ENCODE measurements around the gene RAC2.
"Not testable (repeated sequence)": the region's sequence is repeated elsewhere in the genome, so short reads cannot be mapped to it uniquely, and the experiment has no call there.

RAC2 gene

GRCh38 chr22:37206841-37207821 lies 36.9 kb downstream of the RAC2 start:
- no peak for DNase-seq (ENCODE audit: low read depth in 3 of 3, low spot score in 1 of 3)

- DNase-seq (ENCODE audit: low read depth in 3 of 3, low spot score in 1 of 3), result no peak
Measured at GRCh38 chr22:37206118-37206840, 37.8 kb downstream of the RAC2 start.

GRCh38 chr22:37205046-37205445 lies 39.0 kb downstream of the RAC2 start:
- DNase-seq (ENCODE audit: low read depth in 3 of 3, low spot score in 1 of 3), result no peak

GRCh38 chr22:37204045-37204655 lies 39.9 kb downstream of the RAC2 start:
- no peak for DNase-seq (ENCODE audit: low read depth in 3 of 3, low spot score in 1 of 3)

GRCh38 chr22:37203354-37204044 lies 40.6 kb downstream of the RAC2 start:
- no peak for DNase-seq (ENCODE audit: low read depth in 3 of 3, low spot score in 1 of 3)

- DNase-seq (ENCODE audit: low read depth in 3 of 3, low spot score in 1 of 3), result no peak
Measured at GRCh38 chr22:37202716-37203115, 41.4 kb downstream of the RAC2 start.

GRCh38 chr22:37202001-37202555 lies 42.0 kb downstream of the RAC2 start:
- no peak for DNase-seq (ENCODE audit: low read depth in 3 of 3, low spot score in 1 of 3)

GRCh38 chr22:37201443-37201820 lies 42.6 kb downstream of the RAC2 start:
- DNase-seq (ENCODE audit: low read depth in 3 of 3, low spot score in 1 of 3), result not testable (repeated sequence)

- no peak for DNase-seq (ENCODE audit: low read depth in 3 of 3, low spot score in 1 of 3)
Measured at GRCh38 chr22:37199760-37200108, 44.3 kb downstream of the RAC2 start.

- DNase-seq (ENCODE audit: low read depth in 3 of 3, low spot score in 1 of 3), result peak; percentile 97 to 100 (median 99)
Measured at GRCh38 chr22:37199103-37199759, 44.8 kb downstream of the RAC2 start.

- peak; percentile 71 to 97 (median 79) for DNase-seq (ENCODE audit: low read depth in 3 of 3, low spot score in 1 of 3)
Measured at GRCh38 chr22:37198258-37199102, 45.6 kb downstream of the RAC2 start.

- DNase-seq (ENCODE audit: low read depth in 3 of 3, low spot score in 1 of 3), result no peak
Measured at GRCh38 chr22:37197451-37198257, 46.4 kb downstream of the RAC2 start.

- DNase-seq (ENCODE audit: low read depth in 3 of 3, low spot score in 1 of 3), result no peak
Measured at GRCh38 chr22:37196539-37197450, 47.3 kb downstream of the RAC2 start.

- DNase-seq (ENCODE audit: low read depth in 3 of 3, low spot score in 1 of 3), result no peak
Measured at GRCh38 chr22:37195921-37196320, 48.1 kb downstream of the RAC2 start.

- no peak for DNase-seq (ENCODE audit: low read depth in 3 of 3, low spot score in 1 of 3)
Measured at GRCh38 chr22:37194750-37195149, 49.3 kb downstream of the RAC2 start.

GRCh38 chr22:37193629-37194191 lies 50.4 kb downstream of the RAC2 start:
- no peak for DNase-seq (ENCODE audit: low read depth in 3 of 3, low spot score in 1 of 3)

GRCh38 chr22:37192741-37193140 lies 51.3 kb downstream of the RAC2 start:
- no peak for DNase-seq (ENCODE audit: low read depth in 3 of 3, low spot score in 1 of 3)
